PC-9 (cell line): Measurements from ENCODE around the gene ATP1A2. TPM values are rescaled to one million over a fixed set of nuclear protein-coding genes. Genes with fewer than 3 reads are reported as not detected.
"Not testable (repeated sequence)": the region's sequence is repeated elsewhere in the genome, so short reads cannot be mapped to it uniquely, and the experiment has no call there.

Experiments used
- BruUV-seq: library from RNA; stranded (reverse); fragments of 400-500 nt; replicated peaks from 2 replicates; lab custom pipeline; 2021; lab: Mats Ljungman, UMichigan
- CTCF ChIA-PET: fragments of 300-600 bp; sonication (Branson Sonifier 250); formaldehyde crosslinking; loops from one replicate; lab custom pipeline; 2022; ENCODE audit warnings: antibody characterized with exemption; lab: Charles Lee
- POLR2A ChIA-PET: fragments of 300-600 bp; sonication (Branson Sonifier 250); formaldehyde crosslinking; loops from one replicate; lab custom pipeline; 2022; ENCODE audit warnings: antibody characterized with exemption; ENCODE audit not compliant: unreplicated experiment; lab: Charles Lee
- DNase-seq, 2 experiments: peaks; one replicate each; pipeline versions ENCODE4 v3.0.0 to v3.0.0-alpha.2; 2015 to 2022; ENCODE audit warnings: mixed read lengths in 1 of 2
- H2AFZ ChIP-seq: fragments of 200-600 bp; sonication (generic); 2 replicates; pipeline ENCODE4 v1.8.1; 2017; ENCODE audit warnings: antibody characterized with exemption
- H3F3A ChIP-seq: fragments of 200-600 bp; sonication (generic); 2 replicates; pipeline ENCODE4 v1.8.1; 2017; ENCODE audit warnings: antibody characterized with exemption, mild to moderate bottlenecking, low read depth; ENCODE audit not compliant: insufficient read depth
- H3K27ac ChIP-seq: fragments of 200-600 bp; sonication (generic); 2 replicates; pipeline ENCODE4 v1.6.1; 2016; ENCODE audit warnings: mixed run types
- H3K27me3 ChIP-seq: fragments of 200-600 bp; sonication (generic); 2 replicates; pipeline ENCODE4 v1.6.1; 2016; ENCODE audit warnings: low read depth, mixed run types; ENCODE audit not compliant: insufficient read depth
- H3K36me3 ChIP-seq: fragments of 200-600 bp; sonication (generic); 2 replicates; pipeline ENCODE4 v1.6.1; 2016; ENCODE audit warnings: low read depth, mixed run types
- H3K4me1 ChIP-seq: fragments of 200-600 bp; sonication (generic); replicated peaks from 2 replicates; pipeline ENCODE4 v1.6.1; 2016; ENCODE audit warnings: mixed run types; ENCODE audit not compliant: insufficient read depth
- H3K4me2 ChIP-seq: fragments of 200-600 bp; sonication (generic); 2 replicates; pipeline ENCODE4 v1.6.1; 2017; ENCODE audit warnings: mixed run types
- H3K4me3 ChIP-seq: fragments of 200-600 bp; sonication (generic); 2 replicates; pipeline ENCODE4 v1.6.1; 2016; ENCODE audit warnings: mixed run types
- H3K79me2 ChIP-seq: fragments of 200-600 bp; sonication (generic); 2 replicates; pipeline ENCODE4 v1.6.1; 2017; ENCODE audit warnings: low read depth, mixed run types
- H3K9me2 ChIP-seq: fragments of 200-600 bp; sonication (generic); 2 replicates; pipeline ENCODE4 v1.8.1; 2017; ENCODE audit warnings: mild to moderate bottlenecking; ENCODE audit not compliant: insufficient read depth
- H3K9me3 ChIP-seq: fragments of 200-600 bp; sonication (generic); 2 replicates; pipeline ENCODE4 v1.8.1; 2016; ENCODE audit warnings: low read depth; ENCODE audit not compliant: insufficient read depth
- H4K20me1 ChIP-seq: fragments of 200-600 bp; sonication (generic); 2 replicates; pipeline ENCODE4 v1.8.1; 2017; ENCODE audit not compliant: insufficient read depth
- EZH2 ChIP-seq: fragments of 200-600 bp; sonication (generic); IDR thresholded peaks from 2 replicates; pipeline ENCODE4 v1.8.0; 2017; ENCODE audit warnings: antibody characterized with exemption, low read depth
- intact Hi-C: fragments of 100-400 bp; cut with micrococcal nuclease; formaldehyde crosslinking; loops from one replicate; pipeline ENCODE4 v1.10.0; 2022; ENCODE audit not compliant: unreplicated experiment
- total RNA-seq: library from RNA; stranded (reverse); gene quantifications from 2 replicates; pipeline ENCODE4 v1.2.3, GENCODE V29; 2021
- TF ChIP-seq, protein P1 (sequence below): fragments of 200-600 bp; sonication (generic); conservative IDR thresholded peaks from 2 replicates; pipeline ENCODE4 v1.6.1; 2017; ENCODE audit warnings: mixed run types, antibody characterized with exemption, mild to moderate bottlenecking, moderate library complexity

Gene ATP1A2
- total RNA-seq, 1 experiment from 2014 or later = 1.1 TPM

DNA sequence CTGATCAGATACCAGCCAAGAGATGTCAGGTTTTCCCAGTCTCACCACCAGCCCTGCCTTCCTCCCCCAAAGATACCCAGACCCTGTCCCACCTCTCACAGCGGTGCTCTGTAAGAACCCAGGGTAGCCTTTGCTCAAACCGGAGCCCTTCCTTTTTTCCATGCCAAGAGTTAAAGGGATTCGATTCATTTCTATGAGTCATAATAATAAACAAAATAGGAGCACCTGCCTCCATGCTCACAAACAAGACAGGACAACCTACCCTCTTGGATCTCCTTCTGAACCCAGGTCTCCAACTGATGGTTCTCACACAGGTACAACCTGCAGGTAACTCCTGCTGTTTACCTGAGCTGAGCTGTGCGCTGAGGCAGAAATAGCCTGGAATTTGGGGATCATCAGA lies 5.9 kb upstream of the ATP1A2 start:
- no peak for TF ChIP-seq EZH2
- TF ChIP-seq, protein P1, sequence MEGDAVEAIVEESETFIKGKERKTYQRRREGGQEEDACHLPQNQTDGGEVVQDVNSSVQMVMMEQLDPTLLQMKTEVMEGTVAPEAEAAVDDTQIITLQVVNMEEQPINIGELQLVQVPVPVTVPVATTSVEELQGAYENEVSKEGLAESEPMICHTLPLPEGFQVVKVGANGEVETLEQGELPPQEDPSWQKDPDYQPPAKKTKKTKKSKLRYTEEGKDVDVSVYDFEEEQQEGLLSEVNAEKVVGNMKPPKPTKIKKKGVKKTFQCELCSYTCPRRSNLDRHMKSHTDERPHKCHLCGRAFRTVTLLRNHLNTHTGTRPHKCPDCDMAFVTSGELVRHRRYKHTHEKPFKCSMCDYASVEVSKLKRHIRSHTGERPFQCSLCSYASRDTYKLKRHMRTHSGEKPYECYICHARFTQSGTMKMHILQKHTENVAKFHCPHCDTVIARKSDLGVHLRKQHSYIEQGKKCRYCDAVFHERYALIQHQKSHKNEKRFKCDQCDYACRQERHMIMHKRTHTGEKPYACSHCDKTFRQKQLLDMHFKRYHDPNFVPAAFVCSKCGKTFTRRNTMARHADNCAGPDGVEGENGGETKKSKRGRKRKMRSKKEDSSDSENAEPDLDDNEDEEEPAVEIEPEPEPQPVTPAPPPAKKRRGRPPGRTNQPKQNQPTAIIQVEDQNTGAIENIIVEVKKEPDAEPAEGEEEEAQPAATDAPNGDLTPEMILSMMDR = no peak
- H3F3A ChIP-seq = peaks cover 10% of the 10 kb centered on the region; the same call in 1 of the 2 replicates
- H3K9me2 ChIP-seq = no peaks in the 10 kb centered on the region
- no peaks in the 10 kb centered on the region for H3K79me2 ChIP-seq
- DNase-seq = peak in 1 of 2 experiments; percentile 58
- no TSS peak for BruUV-seq
- H3K4me2 ChIP-seq = peak overlapping the region; percentile 48
- H3K36me3 ChIP-seq = no peaks in the 10 kb centered on the region
- no peaks in the 10 kb centered on the region for H3K27me3 ChIP-seq
- H3K9me3 ChIP-seq = no peaks in the 10 kb centered on the region
- no peak overlapping the region for H2AFZ ChIP-seq
- CTCF ChIA-PET = interaction anchor here (0.5 to 1.5 kb wide), 2 partner anchors 15 to 1120 kb away, joined by 3 to 9 read pairs; no protein-coding TSS in a partner anchor
- peaks cover 25% of the 10 kb centered on the region for H3K4me1 ChIP-seq
- peak overlapping the region; percentile 18; the same call in 1 of the 2 replicates for H3K27ac ChIP-seq
- no peak overlapping the region for H3K4me3 ChIP-seq
- H4K20me1 ChIP-seq = no peaks in the 10 kb centered on the region
- intact Hi-C loops = no loop called here
- POLR2A ChIA-PET = no interaction called here

GRCh38 chr1:160111462-160111861 lies 4.1 kb upstream of the ATP1A2 start:
- H3K4me2 ChIP-seq, CTCF ChIA-PET, H3K27ac ChIP-seq, H4K20me1 ChIP-seq, H3K27me3 ChIP-seq, BruUV-seq, H3K4me3 ChIP-seq, H2AFZ ChIP-seq, intact Hi-C loops, POLR2A ChIA-PET, H3K36me3 ChIP-seq, H3K9me2 ChIP-seq, DNase-seq, H3K79me2 ChIP-seq, H3K9me3 ChIP-seq: not testable (repeated sequence)
- Histone ChIP-seq H3F3A (peaks cover 10% of the 10 kb centered on the region; the same call in 1 of the 2 replicates), H3K4me1 (peaks cover 25% of the 10 kb centered on the region)

DNA sequence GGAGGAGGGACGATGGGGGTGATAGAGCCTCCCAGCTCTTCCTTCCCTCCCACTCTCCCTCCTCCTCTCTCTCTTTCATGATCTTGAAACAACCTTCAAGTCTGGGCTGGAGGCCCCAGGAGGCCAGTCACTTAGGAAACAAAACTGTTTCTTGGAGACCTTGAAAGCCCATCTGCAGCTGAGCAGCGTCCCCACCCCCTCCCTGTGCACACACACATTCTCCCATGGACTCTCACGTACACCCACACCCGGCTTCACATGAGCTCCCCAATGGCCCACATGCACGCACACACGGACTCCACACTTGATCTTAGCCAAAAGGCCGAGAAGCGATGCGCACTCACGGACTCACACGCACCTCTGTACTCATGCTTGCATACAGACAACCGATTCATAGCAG lies 3.2 kb upstream of the ATP1A2 start:
- TF ChIP-seq, protein P1 = no peak
- TF ChIP-seq EZH2 = no peak
- Histone ChIP-seq H3K9me3 (no peaks in the 10 kb centered on the region), H3K9me2 (no peaks in the 10 kb centered on the region), H3K27ac (no peak overlapping the region), H3K4me3 (no peak overlapping the region), H3K4me1 (peaks cover 25% of the 10 kb centered on the region), H3K36me3 (no peaks in the 10 kb centered on the region), H4K20me1 (no peaks in the 10 kb centered on the region), H3K27me3 (no peaks in the 10 kb centered on the region), H3K79me2 (no peaks in the 10 kb centered on the region), H2AFZ (no peak overlapping the region), H3F3A (peaks cover 10% of the 10 kb centered on the region; the same call in 1 of the 2 replicates), H3K4me2 (no peak overlapping the region)
- DNase-seq = no peak
- intact Hi-C loops = no loop called here
- no TSS peak for BruUV-seq
- CTCF ChIA-PET = interaction anchor here (0.6 kb wide), 1 partner anchor 10 kb away, joined by 4 read pairs; no protein-coding TSS in a partner anchor
- POLR2A ChIA-PET = no interaction called here

GRCh38 chr1:160113407-160113806 lies 2.2 kb upstream of the ATP1A2 start:
- intact Hi-C loops = no loop called here
- no peak overlapping the region for H3K4me3 ChIP-seq
- BruUV-seq = no TSS peak
- H3K9me3 ChIP-seq = no peaks in the 10 kb centered on the region
- ChIA-PET CTCF (no interaction called here), POLR2A (no interaction called here)
- H3F3A ChIP-seq = peaks cover 10% of the 10 kb centered on the region; the same call in 1 of the 2 replicates
- no peaks in the 10 kb centered on the region for H3K79me2 ChIP-seq
- H3K9me2 ChIP-seq = no peaks in the 10 kb centered on the region
- no peak overlapping the region for H3K27ac ChIP-seq
- no peak overlapping the region for H2AFZ ChIP-seq
- no peaks in the 10 kb centered on the region for H3K36me3 ChIP-seq
- H3K27me3 ChIP-seq = no peaks in the 10 kb centered on the region
- no peak for DNase-seq
- H4K20me1 ChIP-seq = no peaks in the 10 kb centered on the region
- H3K4me1 ChIP-seq = peaks cover 24% of the 10 kb centered on the region
- TF ChIP-seq, protein P1 = no peak
- no peak for TF ChIP-seq EZH2
- no peak overlapping the region for H3K4me2 ChIP-seq
